GM18870 (cell line): ENCODE measurements around the gene TRIM45.
"Not testable (repeated sequence)": the region's sequence is repeated elsewhere in the genome, so short reads cannot be mapped to it uniquely, and the experiment has no call there.

Source experiments
- ATAC-seq: cut with Tn5 transposase; IDR thresholded peaks from one replicate; pipeline ENCODE4 v1.9.1; 2021; ENCODE audit warnings: moderate library complexity; ENCODE audit not compliant: unreplicated experiment

TRIM45 gene

GRCh38 chr1:117121589-117122329 lies at the start of gene TRIM45:
Gene TRIM45 (minus strand): TSS chr1:117121749. CDS start chr1:117121201, 548 bp downstream.
- ATAC-seq, result peak; percentile 80

GRCh38 chr1:117169871-117170596 lies 48.5 kb upstream of the TRIM45 start:
- no peak for ATAC-seq

- ATAC-seq, result no peak
Measured at GRCh38 chr1:117167402-117167801, 45.9 kb upstream of the TRIM45 start.

- no peak for ATAC-seq
Measured at GRCh38 chr1:117166076-117166475, 44.5 kb upstream of the TRIM45 start.

- no peak for ATAC-seq
Measured at GRCh38 chr1:117164209-117164608, 42.7 kb upstream of the TRIM45 start.

- no peak for ATAC-seq
Measured at GRCh38 chr1:117162816-117163215, 41.3 kb upstream of the TRIM45 start.

GRCh38 chr1:117161887-117162286 lies 40.3 kb upstream of the TRIM45 start:
- no peak for ATAC-seq

GRCh38 chr1:117151305-117151704 lies 29.8 kb upstream of the TRIM45 start:
- ATAC-seq, result not testable (repeated sequence)

- no peak for ATAC-seq
Measured at GRCh38 chr1:117150316-117150715, 28.8 kb upstream of the TRIM45 start.

GRCh38 chr1:117147856-117148588 lies 26.5 kb upstream of the TRIM45 start:
- no peak for ATAC-seq

GRCh38 chr1:117147341-117147831 lies 25.8 kb upstream of the TRIM45 start:
- ATAC-seq, result no peak

- ATAC-seq, result no peak
Measured at GRCh38 chr1:117146575-117147340, 25.2 kb upstream of the TRIM45 start.

GRCh38 chr1:117146072-117146471 lies 24.5 kb upstream of the TRIM45 start:
- no peak for ATAC-seq

GRCh38 chr1:117143871-117144270 lies 22.3 kb upstream of the TRIM45 start:
- ATAC-seq, result no peak

- ATAC-seq, result no peak
Measured at GRCh38 chr1:117143172-117143571, 21.6 kb upstream of the TRIM45 start.

- ATAC-seq, result no peak
Measured at GRCh38 chr1:117142200-117142599, 20.7 kb upstream of the TRIM45 start.

- no peak for ATAC-seq
Measured at GRCh38 chr1:117138561-117138960, 17.0 kb upstream of the TRIM45 start.

GRCh38 chr1:117138106-117138505 lies 16.6 kb upstream of the TRIM45 start:
- ATAC-seq, result no peak

- ATAC-seq, result no peak
Measured at GRCh38 chr1:117137281-117137855, 15.8 kb upstream of the TRIM45 start.

- ATAC-seq, result no peak
Measured at GRCh38 chr1:117136749-117137148, 15.2 kb upstream of the TRIM45 start.
